A549 (cell line): Measurements from ENCODE around the gene PLA2G5. TPM values are rescaled to one million over a fixed set of nuclear protein-coding genes. Genes with fewer than 3 reads are reported as not detected.

Experiments
- ATAC-seq, 2 experiments: fragments of 200-7000 bp in 1 of 2; fragments of >200 bp in 1 of 2; cut with Nextera tagmentation in 1 of 2; cut with Tn5 transposase in 1 of 2; 3 replicates each; pipeline versions ENCODE4 v1.8.0 to v1.9.1; 2018 to 2020; ENCODE audit warnings: mild to moderate bottlenecking in 1 of 2, moderate library complexity in 1 of 2
- CTCF ChIA-PET: fragments of 300-600 bp; sonication (Branson Sonifier 250); formaldehyde crosslinking; extraction: SDS; loops from one replicate; lab custom pipeline; 2021; ENCODE audit warnings: antibody characterized with exemption, inconsistent platforms; lab: Yijun Ruan, JAX
- POLR2A ChIA-PET: fragments of 350-600 bp; formaldehyde crosslinking; extraction: SDS; loops from one replicate; lab custom pipeline; 2021; ENCODE audit warnings: antibody characterized with exemption, inconsistent platforms; lab: Yijun Ruan, JAX
- DNase-seq, 2 experiments: peaks; one replicate each; pipeline versions ENCODE4 v3.0.0 to v3.0.0-alpha.2; 2011 to 2016; ENCODE audit warnings: low read depth in 1 of 2, low spot score in 1 of 2
- FAIRE-seq: peaks from 2 replicates; lab custom pipeline; 2011; peaks lifted over from hg19 to GRCh38; lab: Jason Lieb, UNC
- H3K27ac ChIP-seq, 2 experiments: fragments of >200 bp; sonication (Bioruptor Twin); formaldehyde crosslinking; 3 replicates each; pipeline ENCODE4 v1.5.1; 2016 to 2017
- H3K4me1 ChIP-seq: fragments of >200 bp; sonication (Bioruptor Twin); formaldehyde crosslinking; 3 replicates; pipeline ENCODE4 v1.6.1; 2016
- H3K4me2 ChIP-seq: fragments of >200 bp; sonication (Bioruptor Twin); formaldehyde crosslinking; 3 replicates; pipeline ENCODE4 v1.6.1; 2016
- H3K4me3 ChIP-seq: fragments of >200 bp; sonication (Bioruptor Twin); formaldehyde crosslinking; 3 replicates; pipeline ENCODE4 v1.5.1; 2016
- H3K9me3 ChIP-seq: fragments of >200 bp; sonication (Bioruptor Twin); formaldehyde crosslinking; 3 replicates; pipeline ENCODE4 v1.6.1; 2016
- ATOH8 ChIP-seq: fragments of 250-450 bp; sonication (Bioruptor Pico); IDR thresholded peaks from 2 replicates; pipeline ENCODE4 v1.5.0; 2020; ENCODE audit warnings: low read depth, mild to moderate bottlenecking, moderate library complexity
- CBX2 ChIP-seq: fragments of 200-600 bp; sonication (generic); IDR thresholded peaks from 2 replicates; pipeline ENCODE4 v1.6.1; 2016; ENCODE audit warnings: low read depth, mild to moderate bottlenecking, borderline replicate concordance
- CBX8 ChIP-seq: fragments of 200-600 bp; sonication (generic); IDR thresholded peaks from 2 replicates; pipeline ENCODE4 v1.6.1; 2016
- CEBPB ChIP-seq, 2 experiments: fragments of >200 bp in 1 of 2; sonication (Bioruptor Twin) in 1 of 2; formaldehyde crosslinking in 1 of 2; IDR thresholded peaks; 2 replicates each; pipeline ENCODE4 v1.6.1; 2012 to 2016
- CHD2 ChIP-seq: fragments of 150-350 bp; IDR thresholded peaks from 2 replicates; pipeline ENCODE4 v1.6.1; 2014; ENCODE audit warnings: low read length; ENCODE audit not compliant: partially characterized antibody
- CTCF ChIP-seq: fragments of >200 bp; sonication (Bioruptor Twin); formaldehyde crosslinking; IDR thresholded peaks from 3 replicates; pipeline ENCODE4 v1.5.1; 2016
- EP300 ChIP-seq, 2 experiments: fragments of >200 bp; sonication (Bioruptor Twin); formaldehyde crosslinking; IDR thresholded peaks; 2 replicates in 1 of 2; 3 replicates in 1 of 2; pipeline ENCODE4 v1.6.1; 2016 to 2017
- FOSL2 ChIP-seq, 2 experiments: fragments of 450-650 bp in 1 of 2; fragments of >200 bp in 1 of 2; sonication (Bioruptor Twin) in 1 of 2; formaldehyde crosslinking; IDR thresholded peaks; 2 replicates each; pipeline versions ENCODE4 v1.5.0 to v1.6.1; 2016 to 2020; ENCODE audit warnings: mild to moderate bottlenecking in 1 of 2, moderate library complexity in 1 of 2
- FOXS1 ChIP-seq: fragments of 250-450 bp; sonication (Bioruptor Pico); IDR thresholded peaks from 2 replicates; pipeline ENCODE4 v1.5.0; 2020; ENCODE audit warnings: mild to moderate bottlenecking, moderate library complexity
- HES2 ChIP-seq: fragments of >200 bp; sonication (Bioruptor Twin); formaldehyde crosslinking; IDR thresholded peaks from 2 replicates; pipeline ENCODE4 v1.6.1; 2016
- HOXA7 ChIP-seq: fragments of 250-450 bp; sonication (Bioruptor Pico); IDR thresholded peaks from 2 replicates; pipeline ENCODE4 v1.5.0; 2020; ENCODE audit warnings: mild to moderate bottlenecking, moderate library complexity
- HOXB13 ChIP-seq: fragments of 250-450 bp; sonication (Bioruptor Pico); IDR thresholded peaks from 2 replicates; pipeline ENCODE4 v1.5.0; 2020; ENCODE audit warnings: low read depth, mild to moderate bottlenecking, moderate library complexity
- HOXB5 ChIP-seq: fragments of 250-450 bp; sonication (Bioruptor Pico); IDR thresholded peaks from 2 replicates; pipeline ENCODE4 v1.5.0; 2020; ENCODE audit warnings: mild to moderate bottlenecking, moderate library complexity
- JUN ChIP-seq, 2 experiments: fragments of >200 bp; sonication (Bioruptor Twin); formaldehyde crosslinking; IDR thresholded peaks; 2 replicates in 1 of 2; 3 replicates in 1 of 2; pipeline ENCODE4 v1.6.1; 2016 to 2017
- JUNB ChIP-seq: fragments of >200 bp; sonication (Bioruptor Twin); formaldehyde crosslinking; IDR thresholded peaks from 2 replicates; pipeline ENCODE4 v1.6.1; 2016
- NFE2L2 ChIP-seq: fragments of 150-350 bp; conservative IDR thresholded peaks from 2 replicates; pipeline ENCODE4 v1.6.1; 2014; ENCODE audit warnings: low read length
- PBX3 ChIP-seq: IDR thresholded peaks from 2 replicates; pipeline ENCODE4 v1.6.1; 2012
- POLR2A ChIP-seq: IDR thresholded peaks from 2 replicates; pipeline ENCODE4 v1.6.1; 2012; ENCODE audit warnings: mild to moderate bottlenecking, low read length
- RAD21 ChIP-seq, 2 experiments: fragments of >200 bp in 1 of 2; sonication (Bioruptor Twin) in 1 of 2; formaldehyde crosslinking in 1 of 2; IDR thresholded peaks in 1 of 2; conservative IDR thresholded peaks in 1 of 2; 2 replicates in 1 of 2; 3 replicates in 1 of 2; pipeline ENCODE4 v1.6.1; 2012 to 2018; ENCODE audit warnings: inconsistent platforms in 1 of 2
- RCOR1 ChIP-seq: fragments of 150-350 bp; IDR thresholded peaks from 2 replicates; pipeline ENCODE4 v1.6.1; 2014; ENCODE audit warnings: antibody characterized with exemption, low read length, low read depth
- REST ChIP-seq: fragments of 200-600 bp; sonication (generic); IDR thresholded peaks from 2 replicates; pipeline ENCODE4 v1.6.1; 2016; ENCODE audit warnings: antibody characterized with exemption, mild to moderate bottlenecking, moderate library complexity
- RNF2 ChIP-seq: fragments of 200-600 bp; sonication (generic); IDR thresholded peaks from 2 replicates; pipeline ENCODE4 v1.6.1; 2016; ENCODE audit warnings: low read depth, mild to moderate bottlenecking, antibody characterized with exemption, moderate library complexity, borderline replicate concordance
- SREBF2 ChIP-seq: fragments of 450-650 bp; IDR thresholded peaks from 2 replicates; pipeline ENCODE4 v1.6.1; 2014; ENCODE audit warnings: mild to moderate bottlenecking, moderate library complexity
- TFCP2L1 ChIP-seq: fragments of 250-450 bp; sonication (Bioruptor Pico); IDR thresholded peaks from 2 replicates; pipeline ENCODE4 v1.5.0; 2021; ENCODE audit warnings: mild to moderate bottlenecking
- USF2 ChIP-seq: fragments of 450-650 bp; IDR thresholded peaks from 2 replicates; pipeline ENCODE4 v1.6.1; 2014; ENCODE audit warnings: antibody characterized with exemption
- ZC3H11A ChIP-seq: fragments of 450-650 bp; IDR thresholded peaks from 2 replicates; pipeline ENCODE4 v1.6.1; 2014; ENCODE audit warnings: antibody characterized with exemption, mild to moderate bottlenecking
- ZSCAN20 ChIP-seq: fragments of 250-450 bp; sonication (Bioruptor Pico); IDR thresholded peaks from 2 replicates; pipeline ENCODE4 v1.8.0; 2022; ENCODE audit warnings: mild to moderate bottlenecking, moderate library complexity
- WGBS: methylation state at CpG from one replicate; pipeline ENCODE4 v1.1.6; 2017; ENCODE audit errors: missing lambda C conversion rate; 5-methylcytosine and 5-hydroxymethylcytosine counted together
- polyA plus RNA-seq, 4 experiments: library from polyadenylated mRNA; depleted of rRNA in 3 of 4; stranded (reverse); fragments of >200 nt; fragmentation: RNase III in 1 of 4; extraction: RNeasy Plus Mini Kit Qiagen cat#74134 plus additional on column Dnase treatment in 1 of 4; gene quantifications; 2 replicates in 3 of 4; 3 replicates in 1 of 4; pipeline ENCODE4 v1.2.3, GENCODE V29; 2011 to 2017

Gene PLA2G5
- polyA plus RNA-seq, 2 of the 4 experiments (the other 2 are of a cell fraction) = not detected

GRCh38 chr1:20031836-20032235 lies 38.2 kb upstream of the PLA2G5 start:
- TF ChIP-seq ATOH8 (CRISPR knock-in tag) = no peak
- no peak for TF ChIP-seq NFE2L2
- TF ChIP-seq CBX8 = no peak
- TF ChIP-seq POLR2A = no peak
- TF ChIP-seq SREBF2 = no peak
- no peak for TF ChIP-seq JUN (IDR thresholded peaks at IDR 0.05)
- TF ChIP-seq CBX2 = no peak
- no peak for TF ChIP-seq HOXB13 (CRISPR knock-in tag)
- no peak for TF ChIP-seq FOSL2 (IDR thresholded peaks at IDR 0.05)
- no peak for TF ChIP-seq FOSL2 (CRISPR knock-in tag; IDR thresholded peaks at IDR 0.05)
- TF ChIP-seq FOXS1 = no peak
- TF ChIP-seq HOXB5 = no peak
- TF ChIP-seq JUNB = no peak
- no peak for TF ChIP-seq RCOR1
- TF ChIP-seq ZC3H11A = no peak
- TF ChIP-seq HES2 = no peak
- DNase-seq (no peak), ATAC-seq (no peak), FAIRE-seq (no peak)
- no peaks in the 10 kb centered on the region for H3K4me1 ChIP-seq
- H3K9me3 ChIP-seq = no peaks in the 10 kb centered on the region
- POLR2A ChIA-PET = no interaction called here
- WGBS = 11% methylated on average over 2 of the region's 2 CpGs
- no peak overlapping the region for H3K4me2 ChIP-seq
- CTCF ChIA-PET = no interaction called here
- no peak overlapping the region for H3K27ac ChIP-seq
- no peak overlapping the region for H3K4me3 ChIP-seq

GRCh38 chr1:20032425-20032824 lies 37.6 kb upstream of the PLA2G5 start:
- H3K4me2 ChIP-seq = no peak overlapping the region
- no peak overlapping the region for H3K4me3 ChIP-seq
- CTCF ChIA-PET = no interaction called here
- H3K27ac ChIP-seq = no peak overlapping the region
- 71% methylated on average over 1 of the region's 1 CpG for WGBS
- H3K9me3 ChIP-seq = no peaks in the 10 kb centered on the region
- POLR2A ChIA-PET = no interaction called here
- no peak for ATAC-seq
- DNase-seq = no peak
- no peak for TF ChIP-seq HOXA7
- no peak for TF ChIP-seq REST
- no peak for FAIRE-seq
- no peaks in the 10 kb centered on the region for H3K4me1 ChIP-seq

- no peak overlapping the region for H3K4me3 ChIP-seq
- TF ChIP-seq ZSCAN20 (CRISPR knock-in tag) = no peak
- no peak for TF ChIP-seq CTCF
- no peak for TF ChIP-seq HOXB13 (CRISPR knock-in tag)
- no peak for TF ChIP-seq TFCP2L1
- no peak for TF ChIP-seq ATOH8 (CRISPR knock-in tag)
- no peak for TF ChIP-seq JUN (IDR thresholded peaks at IDR 0.05)
- no peak for TF ChIP-seq USF2
- no peak for TF ChIP-seq RNF2
- no peak for TF ChIP-seq RAD21 (conservative IDR thresholded peaks at IDR 0.05 in 1 of 2, IDR thresholded peaks at IDR 0.05 in 1 of 2)
- TF ChIP-seq EP300 (IDR thresholded peaks at IDR 0.05) = no peak
- TF ChIP-seq ZC3H11A = no peak
- no peak for TF ChIP-seq PBX3
- no peak for TF ChIP-seq CEBPB (IDR thresholded peaks at IDR 0.05)
- no peak for TF ChIP-seq CHD2
- no peak for DNase-seq
- H3K27ac ChIP-seq = no peak overlapping the region
- ChIA-PET CTCF (no interaction called here), POLR2A (no interaction called here)
- H3K4me2 ChIP-seq = no peak overlapping the region
- H3K9me3 ChIP-seq = no peaks in the 10 kb centered on the region
- no peak for ATAC-seq
- FAIRE-seq = no peak
- H3K4me1 ChIP-seq = no peaks in the 10 kb centered on the region
These were observed 36.6 kb upstream of the PLA2G5 start for GRCh38 chr1:20033420-20033819.
